HT1080 (cell line): Measurements from ENCODE around the gene ADAMTS2. TPM values are rescaled to one million over a fixed set of nuclear protein-coding genes. Genes with fewer than 3 reads are reported as not detected.

Experiments
- DNase-seq: peaks from one replicate; pipeline ENCODE4 v3.0.0-alpha.2; 2015; ENCODE audit warnings: low read depth
- total RNA-seq: library from RNA; depleted of rRNA; stranded (reverse); fragments of >200 nt; shearing (Covaris generic); gene quantifications from 2 replicates; pipeline ENCODE4 v1.2.3, GENCODE V29; 2014

Gene ADAMTS2
- total RNA-seq, 1 experiment from 2014 or later: 0.69 TPM

DNA sequence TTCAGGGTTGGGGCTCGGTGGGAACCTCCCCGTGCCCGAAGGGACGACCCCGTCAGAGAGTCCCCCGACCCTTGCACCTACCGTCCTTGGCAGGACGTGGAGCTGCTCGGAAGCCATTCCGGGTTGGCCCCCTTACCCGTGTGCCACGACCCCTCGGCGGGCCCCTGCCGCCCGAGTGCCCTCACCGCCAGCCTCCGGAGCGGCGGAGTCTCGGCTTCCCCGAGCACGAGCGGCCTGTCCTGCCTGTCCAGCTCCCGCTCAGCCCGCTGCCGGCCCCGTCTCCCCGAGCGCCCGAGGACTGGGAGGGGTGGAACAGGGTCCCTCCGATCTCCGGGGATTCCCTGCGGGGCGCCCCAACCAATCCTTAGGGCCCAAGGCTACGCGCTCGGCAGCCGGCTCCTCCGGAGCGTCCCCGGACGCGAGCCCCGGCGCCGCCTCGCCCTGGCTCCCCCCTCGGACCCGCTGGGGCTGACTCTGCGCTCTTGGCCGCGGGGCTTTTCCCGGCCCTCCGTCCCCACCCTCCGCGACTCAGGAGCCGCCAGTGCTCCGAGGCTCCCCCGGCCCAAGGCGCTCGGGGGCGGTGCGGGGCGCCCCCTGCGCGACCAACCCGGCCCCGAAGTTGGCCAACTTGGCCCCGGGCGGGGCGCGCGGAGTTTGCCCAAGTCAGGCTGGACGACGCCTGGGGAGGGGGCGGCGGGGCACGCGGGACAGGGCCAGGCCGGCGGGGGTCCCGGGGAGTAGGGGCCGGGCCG is 654 bp downstream of the ADAMTS2 start:
- no peak for DNase-seq

DNA sequence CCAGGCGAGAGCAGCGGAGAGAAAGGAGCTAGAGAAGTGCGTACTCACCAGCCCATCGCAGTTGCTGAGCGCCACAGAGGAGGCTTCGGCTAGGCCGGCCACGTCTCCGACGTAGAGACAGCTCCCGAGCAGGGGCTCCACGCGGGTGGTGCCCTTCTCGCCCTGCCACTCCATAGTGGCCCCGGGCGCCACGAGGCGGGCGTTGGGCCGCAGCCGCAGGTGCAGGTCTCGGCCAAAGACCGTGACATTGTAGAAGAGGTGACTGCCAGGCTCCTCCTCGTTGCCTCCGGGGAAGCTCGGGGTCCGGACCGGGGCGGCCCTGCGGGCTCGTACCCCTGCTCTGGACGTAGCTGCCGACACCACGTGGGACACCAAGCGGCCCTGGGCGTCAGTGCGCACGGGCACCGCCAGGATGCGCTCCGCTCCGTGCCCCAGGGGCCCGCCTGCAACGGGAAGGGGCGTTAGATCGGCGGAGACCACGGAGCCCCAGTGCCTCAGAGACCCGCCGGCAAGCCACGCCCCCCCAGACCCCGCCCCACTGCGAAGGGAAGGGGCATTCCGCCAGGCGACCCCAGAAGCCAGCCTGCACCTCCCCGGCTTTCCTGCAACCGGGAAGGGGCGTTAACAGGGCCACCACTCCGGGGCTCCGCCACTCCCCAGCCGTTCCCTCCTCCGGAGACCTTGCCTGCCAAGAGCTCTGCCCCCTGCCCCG is 1.4 kb downstream of the ADAMTS2 start:
- DNase-seq: no peak

DNA sequence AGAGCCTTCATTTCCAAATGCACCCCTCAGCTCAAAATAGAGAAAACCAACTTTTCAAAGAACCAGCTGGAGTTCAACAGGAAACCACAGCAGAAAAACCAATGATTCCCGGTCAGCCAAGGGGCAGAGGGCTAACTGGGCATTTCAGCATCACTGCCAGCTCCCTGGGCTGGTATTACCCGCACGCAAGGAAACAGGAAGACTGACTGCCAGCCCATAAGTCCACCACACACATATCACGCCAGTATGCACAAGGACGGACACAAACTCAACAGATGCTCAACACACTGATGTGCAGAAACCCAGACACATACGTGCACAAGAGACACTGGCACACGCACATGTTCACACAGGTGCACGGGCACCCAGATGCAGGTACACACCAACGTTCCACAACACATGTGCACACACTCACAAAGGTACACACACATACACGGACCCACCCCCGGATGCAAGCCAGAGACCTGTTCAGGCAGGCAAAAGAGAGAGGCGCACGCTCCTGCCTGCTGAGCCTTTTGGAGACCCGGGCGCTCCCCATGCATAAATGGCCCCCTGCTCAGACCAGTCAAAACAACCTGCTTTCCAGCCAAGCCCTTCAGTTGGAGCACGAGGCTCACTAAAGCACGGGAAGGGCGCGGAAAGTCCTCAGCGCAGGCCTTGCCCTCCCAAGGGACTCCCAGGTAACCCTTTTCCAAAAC is 2.1 kb downstream of the ADAMTS2 start:
- DNase-seq: no peak

DNA sequence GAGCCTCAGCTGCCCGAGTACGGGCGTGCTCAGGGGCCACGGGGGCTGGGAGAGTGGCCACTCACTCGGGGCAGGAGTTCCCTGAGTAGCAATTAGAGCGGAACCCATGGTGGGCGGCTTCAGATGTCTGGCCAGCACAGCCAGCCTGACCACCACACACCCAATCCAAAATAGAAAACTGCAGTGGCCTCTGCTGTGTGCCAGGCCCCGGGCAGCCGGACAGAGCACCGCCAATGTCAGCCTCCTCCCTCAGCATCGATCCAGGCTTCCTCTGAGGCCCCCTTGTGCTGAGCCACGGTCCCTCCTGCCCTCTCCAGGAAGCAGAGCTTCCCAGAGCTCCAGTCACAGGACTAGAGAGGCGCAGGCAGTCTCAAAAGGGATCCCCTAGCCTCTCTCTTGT is 2.7 kb downstream of the ADAMTS2 start:
- no peak for DNase-seq

DNA sequence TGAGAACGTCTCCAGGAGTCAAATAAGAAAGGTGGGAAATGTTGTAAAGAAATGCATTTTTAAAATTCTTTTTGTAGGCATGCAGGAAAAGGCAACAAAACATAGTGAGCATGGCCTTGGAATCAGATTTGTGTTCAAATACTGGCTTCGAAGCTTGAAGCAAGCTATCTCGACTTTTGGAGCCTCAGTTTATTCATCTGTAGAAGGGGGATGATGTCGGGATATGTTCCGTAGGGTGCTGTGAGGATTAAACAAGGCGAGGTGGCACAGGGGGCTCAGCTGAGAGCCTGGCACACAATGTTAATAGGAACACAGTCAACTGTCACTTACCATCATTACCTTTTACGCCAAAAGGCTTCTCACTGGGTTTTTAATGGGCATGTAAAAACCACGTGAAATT is 4.8 kb downstream of the ADAMTS2 start:
- DNase-seq: no peak

DNA sequence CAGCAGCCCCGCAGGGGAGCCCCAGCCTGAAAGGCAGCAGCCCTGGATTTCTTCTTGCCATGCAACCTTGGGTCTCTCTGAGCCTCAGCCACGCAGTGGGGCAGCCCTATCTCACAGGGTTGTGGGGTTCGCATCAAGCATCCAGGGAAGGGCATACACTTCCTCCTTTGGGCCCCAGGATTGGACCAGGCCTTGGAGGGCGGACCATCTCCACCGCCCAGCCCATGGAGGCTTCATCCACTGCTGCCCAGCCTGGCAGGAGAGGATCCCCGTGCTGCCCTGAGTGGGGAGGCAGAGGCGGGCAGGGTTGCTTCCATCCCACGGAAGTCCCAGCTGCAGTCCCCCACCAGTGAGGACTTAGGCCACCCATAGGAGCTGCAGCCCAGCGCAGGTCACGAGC is 5.3 kb downstream of the ADAMTS2 start:
- DNase-seq: no peak

DNA sequence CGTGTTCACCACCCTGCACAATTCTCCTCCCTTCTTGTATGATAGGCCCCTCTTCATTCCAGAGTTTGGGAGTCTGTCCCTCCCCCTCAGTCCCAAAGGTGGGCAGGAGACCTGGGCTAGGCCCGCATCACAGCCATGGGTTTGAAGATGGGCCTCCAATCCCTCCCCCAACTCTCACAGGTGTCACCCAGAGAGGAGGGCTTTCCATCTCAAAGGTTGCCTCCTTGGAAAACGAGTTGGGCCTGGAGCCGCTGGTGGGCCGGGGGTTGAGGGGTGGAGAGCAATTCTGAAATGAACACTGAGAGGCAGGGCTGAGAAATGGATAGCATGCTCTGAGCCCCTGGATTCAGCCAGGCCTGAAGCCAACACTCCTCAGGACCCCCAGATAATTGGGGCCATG is 6.2 kb downstream of the ADAMTS2 start:
- DNase-seq: no peak

DNA sequence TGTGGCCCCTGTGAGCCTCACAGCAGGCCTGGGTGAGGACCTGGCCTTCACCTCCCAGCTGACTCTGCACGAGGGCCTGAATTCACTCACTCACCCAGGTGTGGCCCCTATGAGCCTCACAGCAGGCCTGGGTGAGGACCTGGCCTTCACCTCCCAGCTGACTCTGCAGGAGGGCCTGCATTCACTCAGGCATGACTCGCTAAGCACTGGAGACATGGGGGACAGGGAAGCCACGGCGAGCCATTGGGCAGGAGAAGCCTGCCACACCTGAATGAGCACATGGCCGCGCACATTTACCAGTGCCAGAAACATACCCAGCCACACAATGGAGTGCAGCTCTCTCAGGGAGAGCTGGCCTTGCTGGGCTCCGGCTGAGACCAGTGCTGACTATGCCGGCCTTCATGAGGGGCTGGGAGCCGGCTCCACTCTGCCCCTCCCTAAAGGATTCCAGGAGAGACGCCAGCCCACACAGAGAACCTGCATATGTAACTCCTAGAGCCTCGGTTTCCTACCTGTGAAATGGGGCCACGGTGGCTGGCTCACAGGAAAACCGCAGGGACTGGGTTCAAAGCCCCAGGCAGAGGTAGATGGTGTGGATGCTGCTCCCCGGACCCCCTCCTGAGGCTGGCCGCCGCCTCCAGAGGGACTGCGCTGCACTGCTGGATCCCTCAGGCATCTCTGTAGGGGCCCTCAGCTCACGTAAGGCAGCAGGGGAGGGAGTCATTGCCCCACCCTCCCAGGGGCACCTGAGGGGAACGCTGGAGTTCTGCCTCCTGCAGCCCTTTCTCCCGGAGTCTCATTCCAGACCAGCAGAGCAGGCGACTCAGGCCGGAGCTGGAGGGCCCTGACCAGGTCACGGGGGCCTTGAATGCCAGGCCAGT is 7.2 kb downstream of the ADAMTS2 start:
- no peak for DNase-seq

DNA sequence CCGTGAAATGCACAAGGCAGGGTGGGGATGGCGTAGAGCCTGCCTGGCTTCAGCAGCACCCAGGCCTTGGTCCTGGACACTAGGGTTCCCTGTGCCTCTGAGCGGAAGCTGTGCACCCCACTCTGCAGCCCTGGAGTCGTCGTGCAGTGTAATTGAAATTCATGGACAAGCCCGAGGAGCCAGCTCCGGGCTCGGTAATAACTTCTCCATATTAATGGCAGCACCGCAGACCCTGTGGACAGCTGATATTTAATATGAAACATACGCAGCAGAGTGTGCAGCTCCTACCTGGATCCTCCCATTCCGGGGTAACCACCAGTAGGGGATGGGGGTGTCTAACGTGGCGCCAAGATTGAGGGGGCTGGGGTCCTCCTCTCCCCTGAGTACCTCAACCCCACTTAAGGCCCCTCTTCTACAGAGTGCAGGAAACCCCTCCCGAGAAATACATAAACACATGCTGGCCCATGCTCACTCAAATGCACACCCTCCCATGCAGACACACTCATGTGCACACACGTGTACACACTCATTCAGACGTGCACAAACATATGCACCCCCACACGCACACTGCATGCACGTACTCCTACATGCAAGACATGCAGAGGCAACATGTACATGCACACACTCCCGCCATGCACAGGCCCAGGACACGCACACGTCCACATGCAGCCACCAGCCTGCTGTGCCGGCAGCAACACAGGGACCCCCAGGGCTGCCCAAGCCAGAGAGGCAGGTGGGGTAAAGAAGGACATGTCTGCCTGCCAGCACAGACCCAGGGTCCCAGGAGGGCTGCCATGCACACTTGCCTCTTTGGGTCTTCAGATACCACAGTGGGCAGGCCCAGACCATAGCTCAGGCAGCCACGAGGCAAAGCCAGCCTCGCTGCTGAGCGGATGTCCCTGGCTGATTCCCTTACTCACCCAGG is 8.1 kb downstream of the ADAMTS2 start:
- DNase-seq: no peak

DNA sequence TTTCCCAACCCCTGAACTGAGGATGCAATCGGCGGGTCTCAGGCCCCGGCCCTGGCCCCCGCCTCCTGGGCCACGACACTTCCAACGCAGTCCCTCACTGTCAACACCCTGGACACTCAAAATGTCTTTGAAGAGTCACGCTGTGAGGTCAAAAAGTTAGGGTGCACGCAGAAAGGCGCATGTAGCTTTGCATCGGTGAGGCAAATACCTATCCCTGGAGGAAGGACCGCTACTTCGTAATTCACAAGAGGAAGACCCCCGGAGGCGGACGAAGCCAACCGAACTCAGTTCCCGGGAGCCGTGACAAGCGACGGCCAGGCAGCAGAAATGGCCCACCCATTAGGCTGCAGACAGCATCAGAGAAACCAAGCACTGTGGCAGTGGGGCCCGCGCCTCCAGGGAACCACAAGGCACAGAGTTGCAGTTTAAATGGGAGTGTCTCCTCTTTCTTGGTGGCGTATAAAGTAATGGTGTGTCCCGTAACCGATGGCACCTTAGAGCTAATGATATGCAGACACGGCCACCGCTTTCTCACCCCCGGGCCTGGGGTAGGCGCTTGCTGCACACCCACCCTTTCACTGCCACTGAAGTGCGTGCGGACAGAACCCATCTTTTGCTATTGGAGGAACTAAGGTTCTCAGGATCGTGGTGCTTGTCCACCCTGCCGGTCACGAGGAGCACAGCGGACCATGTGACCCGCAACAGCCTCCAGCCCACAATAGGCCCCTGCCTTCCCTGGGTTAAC is 9.0 kb downstream of the ADAMTS2 start:
- no peak for DNase-seq

DNA sequence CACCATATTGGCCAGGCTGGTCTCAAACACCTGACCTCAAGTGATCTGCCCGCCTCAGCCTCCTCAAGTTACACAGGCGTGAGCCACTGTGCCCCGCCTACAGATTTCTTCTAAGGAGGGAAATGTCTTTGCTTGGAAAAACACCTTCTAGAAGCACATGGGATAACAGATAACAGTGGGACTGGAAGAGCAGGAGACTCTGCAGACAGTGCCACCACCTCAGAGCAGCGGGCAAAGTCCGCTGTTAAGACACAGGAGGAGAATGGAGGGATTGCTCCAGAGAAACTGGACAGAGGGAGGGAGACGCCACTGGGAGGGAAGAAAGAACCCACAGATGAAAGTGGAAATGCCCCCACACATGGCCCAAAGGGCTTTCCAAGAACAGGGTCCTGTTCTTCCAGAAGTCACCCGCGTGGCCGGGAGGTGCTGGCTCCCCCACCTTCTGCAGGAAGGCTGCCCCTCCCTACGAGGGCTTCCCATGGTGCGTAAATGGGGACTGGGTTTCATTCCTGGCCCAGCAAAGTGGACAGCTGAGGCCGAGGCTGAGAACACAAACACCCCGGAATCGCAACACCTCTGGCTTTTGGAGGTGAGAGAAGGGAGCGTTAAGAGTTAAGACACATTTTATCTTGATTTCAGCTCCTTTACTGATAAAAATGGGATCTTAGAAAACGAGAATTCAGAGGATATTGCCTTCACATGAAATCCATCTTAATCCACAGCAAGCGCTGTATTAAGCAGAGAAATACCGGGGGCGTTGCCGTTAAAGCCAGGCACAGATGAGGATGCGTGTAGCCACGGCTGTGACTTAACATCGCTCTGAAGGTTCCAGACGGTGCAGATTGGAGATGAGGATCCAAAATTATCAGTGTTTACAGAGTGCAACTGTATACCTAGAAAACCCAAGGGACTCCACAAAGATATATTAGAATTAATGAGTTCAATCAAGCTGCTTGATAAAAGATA is 11.2 kb downstream of the ADAMTS2 start:
- DNase-seq: no peak

DNA sequence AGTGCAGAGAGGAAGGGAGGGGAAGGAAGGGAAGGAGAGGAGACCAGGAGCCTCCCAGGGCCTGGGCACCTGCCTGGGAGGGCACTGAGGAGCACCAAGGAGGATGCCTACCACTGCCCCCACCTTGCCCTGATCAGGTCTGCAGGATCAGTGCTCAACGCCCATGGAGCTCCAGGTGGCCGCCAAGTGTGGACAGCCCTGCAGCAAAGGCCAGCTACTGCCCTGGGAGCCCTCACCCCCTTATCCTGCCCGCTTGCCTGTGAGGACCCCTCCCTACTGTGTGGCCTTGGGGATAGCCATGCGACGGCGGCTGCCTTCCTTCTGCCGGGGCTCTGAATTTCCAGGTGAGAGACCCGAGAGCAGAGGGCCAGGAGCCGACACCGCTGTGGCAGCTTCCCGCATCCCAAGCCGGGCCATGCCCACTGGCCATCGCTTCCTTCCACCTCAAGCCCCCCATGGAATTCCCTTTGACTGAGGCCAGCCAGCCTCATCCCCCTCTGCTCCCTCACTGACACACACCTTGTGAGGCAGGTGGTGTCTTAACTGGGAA is 12.4 kb downstream of the ADAMTS2 start:
- DNase-seq: no peak

DNA sequence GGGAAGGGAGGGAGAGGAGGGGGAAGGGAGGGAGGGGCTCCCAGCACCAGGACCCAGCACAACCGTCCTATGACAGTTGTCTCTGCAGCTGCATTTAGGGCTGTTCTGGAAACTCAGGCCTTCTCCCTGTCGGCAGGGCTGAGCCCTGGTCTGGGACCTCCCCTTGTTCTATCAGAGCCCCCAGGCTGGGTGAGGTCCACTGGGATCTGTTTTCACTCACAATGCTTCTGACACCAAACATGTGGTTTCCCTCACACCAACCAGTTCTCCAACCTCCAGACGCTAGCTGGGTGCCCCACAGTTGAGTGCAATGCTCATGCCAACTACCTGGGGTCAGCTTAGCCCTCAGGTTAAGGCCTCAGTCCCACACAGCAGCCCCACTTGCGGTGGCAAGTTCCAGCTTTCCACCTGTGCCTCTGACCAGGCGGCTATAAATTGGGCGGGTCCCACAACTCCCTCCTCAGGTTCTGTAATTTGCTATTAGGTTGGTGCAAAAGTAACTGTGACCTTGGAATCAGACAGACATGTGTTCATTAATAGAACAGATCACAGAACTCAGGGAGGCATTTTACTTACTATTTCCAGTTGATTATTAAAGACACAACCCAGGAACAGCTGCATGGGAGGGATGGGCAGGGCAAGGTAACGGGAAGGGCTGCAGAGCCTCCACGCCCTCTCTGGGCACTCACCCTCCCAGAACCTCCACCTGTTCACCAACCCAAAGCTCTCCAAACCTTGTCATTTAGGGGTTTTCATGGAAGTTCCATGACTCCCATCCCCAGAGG is 13.5 kb downstream of the ADAMTS2 start:
- no peak for DNase-seq

DNA sequence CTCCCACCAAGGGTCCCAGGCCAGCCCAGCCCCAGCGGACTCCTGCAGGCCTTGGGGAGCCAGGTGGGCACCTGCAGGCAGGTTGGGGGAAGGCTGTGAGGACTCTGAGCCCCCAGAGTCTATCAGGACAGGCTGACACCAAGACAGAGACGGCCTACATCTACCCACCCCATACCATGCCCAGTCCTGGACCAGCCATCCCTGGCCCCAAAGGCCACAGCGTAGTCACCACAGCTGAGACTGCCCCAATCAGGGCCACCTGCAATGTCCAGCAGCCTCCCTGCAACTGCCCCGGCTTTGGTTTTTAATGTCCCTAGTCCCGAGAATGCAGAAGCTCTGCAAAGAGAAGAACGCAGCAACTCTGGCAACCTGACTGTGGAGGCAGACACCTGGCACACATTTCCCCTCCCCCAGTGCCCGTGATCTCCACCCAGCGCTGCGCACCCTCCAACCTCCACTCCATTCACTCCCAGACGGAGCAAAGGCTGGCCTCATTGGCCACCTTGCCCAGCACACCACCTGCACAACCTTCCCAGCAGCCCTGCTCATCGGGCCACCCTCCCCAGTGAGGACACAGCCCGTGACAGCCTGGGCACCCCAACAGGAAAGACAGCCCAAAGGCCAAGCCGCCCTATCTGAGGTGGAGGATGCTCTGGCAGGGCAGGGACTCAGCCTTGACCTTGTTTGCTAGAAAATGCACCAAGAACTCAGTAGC is 14.9 kb downstream of the ADAMTS2 start:
- DNase-seq: no peak

DNA sequence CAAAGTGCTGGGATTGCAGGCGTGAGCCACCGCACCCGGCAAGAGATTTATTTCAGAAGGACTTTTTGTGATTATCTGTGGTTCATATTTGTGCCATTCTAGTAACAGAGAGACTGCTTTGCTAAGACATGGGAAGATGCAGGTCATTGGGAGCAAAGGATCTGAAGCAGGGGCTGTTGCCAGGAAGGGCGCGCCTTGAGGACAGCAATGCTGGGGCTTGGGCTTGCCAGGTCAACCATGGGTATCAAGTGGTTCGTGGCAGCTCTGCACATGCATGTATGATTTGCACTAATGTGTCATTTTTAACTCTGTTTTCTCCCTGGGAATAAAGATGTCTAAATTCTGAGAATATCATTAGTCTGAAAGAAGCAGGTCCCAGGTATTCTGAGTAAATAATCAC is 17.0 kb downstream of the ADAMTS2 start:
- DNase-seq: no peak

DNA sequence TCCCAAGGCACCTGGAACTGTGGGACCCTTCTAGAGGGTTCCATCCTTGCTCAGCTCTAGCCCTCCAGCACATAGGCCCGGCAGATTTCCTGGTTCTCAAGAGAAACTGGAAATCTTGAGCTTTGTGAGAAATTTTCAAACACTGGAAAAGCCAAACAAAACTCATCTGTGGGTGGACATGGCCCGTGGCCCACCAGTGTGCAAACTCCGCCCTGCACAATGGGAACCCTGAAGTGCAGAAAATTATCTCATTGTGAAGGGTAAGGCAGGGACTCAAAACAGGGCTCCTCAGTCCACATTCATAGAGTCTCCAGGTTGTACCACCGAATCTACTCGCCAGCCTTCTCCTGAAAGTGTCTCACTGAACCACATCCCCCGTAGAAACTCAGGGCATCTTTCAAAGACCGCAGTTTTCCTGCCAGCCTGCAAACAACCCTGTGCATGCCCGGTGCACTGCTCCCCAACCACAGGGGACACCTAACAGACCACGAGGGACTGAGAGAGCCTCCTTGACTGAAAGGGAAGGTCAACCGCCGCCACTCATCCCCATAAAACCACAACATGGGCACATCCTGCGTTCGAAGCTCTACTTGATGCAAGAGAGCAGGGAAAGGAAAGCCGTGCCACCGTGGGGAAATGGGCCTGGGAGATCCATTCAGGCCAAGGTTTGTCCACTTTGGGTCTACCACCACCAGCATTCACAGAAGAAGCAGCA is 18.1 kb downstream of the ADAMTS2 start:
- no peak for DNase-seq
